Stomach (tissue), 4 donors: Measurements from ENCODE around the gene PHOSPHO1.

ENCODE experiments used
- EP300 ChIP-seq: sonication (generic); formaldehyde crosslinking; IDR thresholded peaks from one replicate; pipeline ENCODE4 v1.6.1; 2017; ENCODE audit warnings: antibody characterized with exemption
- POLR2A ChIP-seq, 4 donors: fragments of 450-650 bp; IDR thresholded peaks; one replicate each; pipeline ENCODE4 v1.6.1; 2016; ENCODE audit warnings: antibody characterized with exemption in 4 of 4, control low read depth in 2 of 4, mild to moderate bottlenecking in 1 of 4, moderate library complexity in 1 of 4
- POLR2AphosphoS5 ChIP-seq, 3 donors: sonication (generic); formaldehyde crosslinking; IDR thresholded peaks; one replicate each; pipeline ENCODE4 v1.6.1; 2016; ENCODE audit warnings: antibody characterized with exemption in 3 of 3
- TF ChIP-seq, protein P1 (sequence below), 7 experiments: fragments of 450-650 bp in 4 of 7; fragments of 200-600 bp in 3 of 7; sonication (generic) in 3 of 7; IDR thresholded peaks; one replicate each; pipeline ENCODE4 v1.5.1; 2016 to 2019; ENCODE audit warnings: antibody characterized with exemption in 7 of 7, control low read depth in 2 of 7, mild to moderate bottlenecking in 1 of 7

GRCh38 chr17:49260011-49260816 lies 29.6 kb upstream of the PHOSPHO1 start:
- TF ChIP-seq POLR2A (IDR thresholded peaks at IDR 0.05), result no peak
- TF ChIP-seq, protein P1, sequence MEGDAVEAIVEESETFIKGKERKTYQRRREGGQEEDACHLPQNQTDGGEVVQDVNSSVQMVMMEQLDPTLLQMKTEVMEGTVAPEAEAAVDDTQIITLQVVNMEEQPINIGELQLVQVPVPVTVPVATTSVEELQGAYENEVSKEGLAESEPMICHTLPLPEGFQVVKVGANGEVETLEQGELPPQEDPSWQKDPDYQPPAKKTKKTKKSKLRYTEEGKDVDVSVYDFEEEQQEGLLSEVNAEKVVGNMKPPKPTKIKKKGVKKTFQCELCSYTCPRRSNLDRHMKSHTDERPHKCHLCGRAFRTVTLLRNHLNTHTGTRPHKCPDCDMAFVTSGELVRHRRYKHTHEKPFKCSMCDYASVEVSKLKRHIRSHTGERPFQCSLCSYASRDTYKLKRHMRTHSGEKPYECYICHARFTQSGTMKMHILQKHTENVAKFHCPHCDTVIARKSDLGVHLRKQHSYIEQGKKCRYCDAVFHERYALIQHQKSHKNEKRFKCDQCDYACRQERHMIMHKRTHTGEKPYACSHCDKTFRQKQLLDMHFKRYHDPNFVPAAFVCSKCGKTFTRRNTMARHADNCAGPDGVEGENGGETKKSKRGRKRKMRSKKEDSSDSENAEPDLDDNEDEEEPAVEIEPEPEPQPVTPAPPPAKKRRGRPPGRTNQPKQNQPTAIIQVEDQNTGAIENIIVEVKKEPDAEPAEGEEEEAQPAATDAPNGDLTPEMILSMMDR (IDR thresholded peaks at IDR 0.05), result no peak
- TF ChIP-seq POLR2AphosphoS5 (IDR thresholded peaks at IDR 0.05), result peak in 1 of 3 donors; percentile 12
- TF ChIP-seq EP300, result no peak
